Activated naive CD4-positive, alpha-beta T cell treated with anti-CD3 and anti-CD28 coated beads, Interleukin-2, amount 50 U/mL, for 24 hours (primary cell): ENCODE results near the gene KRT1.

Experiments
- H3K27ac Mint-ChIP-seq: one replicate; pipeline ENCODE4 v1.8.0; 2021; ENCODE audit warnings: mild to moderate bottlenecking, mixed read lengths
- H3K27me3 Mint-ChIP-seq: one replicate; pipeline ENCODE4 v1.8.0; 2021; ENCODE audit warnings: mixed read lengths
- H3K36me3 Mint-ChIP-seq: one replicate; pipeline ENCODE4 v1.8.0; 2021; ENCODE audit warnings: mixed read lengths
- H3K4me1 Mint-ChIP-seq: one replicate; pipeline ENCODE4 v1.8.0; 2021; ENCODE audit warnings: mixed read lengths
- H3K4me3 Mint-ChIP-seq: one replicate; pipeline ENCODE4 v1.8.0; 2021; ENCODE audit warnings: mild to moderate bottlenecking, mixed read lengths
- H3K9me3 Mint-ChIP-seq: one replicate; pipeline ENCODE4 v1.8.0; 2021; ENCODE audit warnings: mixed read lengths

The KRT1 gene

DNA sequence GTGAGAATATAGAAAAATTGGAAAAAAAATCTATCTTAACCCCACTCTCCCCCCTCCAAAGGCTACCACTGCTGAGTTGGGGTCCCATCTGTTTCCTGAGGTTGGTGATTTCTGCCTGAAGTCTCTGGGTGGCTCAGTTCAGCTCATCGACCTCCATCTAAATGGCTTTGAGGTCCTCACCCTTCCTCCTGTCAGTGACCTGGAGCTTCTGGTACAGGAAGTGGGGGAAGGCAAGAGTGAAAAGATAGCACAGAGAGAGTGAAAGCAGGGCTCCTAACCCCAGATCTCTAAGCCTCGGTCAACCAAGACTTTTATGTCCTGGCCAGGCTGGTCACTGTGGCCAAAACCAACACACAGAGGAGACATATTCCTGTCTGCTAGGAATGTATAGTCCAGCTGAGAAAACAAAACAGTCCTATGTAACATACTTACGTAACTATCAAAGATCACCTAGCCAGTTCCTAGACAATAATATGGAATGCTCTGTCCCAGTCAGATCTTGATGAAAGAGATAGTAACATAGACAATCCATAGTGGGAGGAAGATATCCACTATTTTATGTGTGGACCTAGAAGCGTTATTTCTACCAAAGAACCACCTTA, 49.5 kb downstream of the KRT1 start:
- no peaks in the 10 kb centered on the region for H3K9me3 Mint-ChIP-seq
- peak overlapping the region; percentile 93 for H3K27ac Mint-ChIP-seq

DNA sequence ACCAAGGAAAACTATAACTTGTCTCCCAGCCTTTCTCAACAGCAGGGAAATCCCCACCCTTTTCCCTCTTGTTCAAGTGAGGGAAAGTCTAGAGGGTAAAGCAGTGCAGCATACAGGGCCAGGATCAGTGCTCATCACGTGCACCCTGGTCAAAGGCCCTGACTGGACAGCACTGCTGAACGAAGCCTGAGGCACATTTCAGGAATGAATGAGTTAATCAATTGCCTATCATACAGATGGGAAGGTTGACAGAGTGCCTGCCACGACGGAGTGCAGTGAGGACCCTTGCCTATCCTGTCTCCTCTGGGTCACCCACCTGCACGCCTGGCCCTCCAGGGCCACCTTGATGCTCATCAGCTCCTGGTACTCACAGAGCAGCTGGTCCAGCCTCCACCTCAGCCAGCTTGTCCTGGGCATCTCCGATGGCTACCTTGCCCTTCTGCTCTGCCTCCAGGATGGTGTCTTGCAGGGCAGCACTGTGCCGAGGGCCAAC, 50.2 kb downstream of the KRT1 start:
- Mint-ChIP-seq H3K4me3 (peak overlapping the region; percentile 76), H3K36me3 (no peaks in the 10 kb centered on the region), H3K4me1 (peaks cover 96% of the 10 kb centered on the region)

More for the DNA sequence above, 49.5 kb downstream of the KRT1 start:
- Mint-ChIP-seq H3K36me3 (no peaks in the 10 kb centered on the region), H3K27me3 (no peaks in the 10 kb centered on the region), H3K4me1 (peaks cover 90% of the 10 kb centered on the region), H3K4me3 (peak overlapping the region; percentile 76)

DNA sequence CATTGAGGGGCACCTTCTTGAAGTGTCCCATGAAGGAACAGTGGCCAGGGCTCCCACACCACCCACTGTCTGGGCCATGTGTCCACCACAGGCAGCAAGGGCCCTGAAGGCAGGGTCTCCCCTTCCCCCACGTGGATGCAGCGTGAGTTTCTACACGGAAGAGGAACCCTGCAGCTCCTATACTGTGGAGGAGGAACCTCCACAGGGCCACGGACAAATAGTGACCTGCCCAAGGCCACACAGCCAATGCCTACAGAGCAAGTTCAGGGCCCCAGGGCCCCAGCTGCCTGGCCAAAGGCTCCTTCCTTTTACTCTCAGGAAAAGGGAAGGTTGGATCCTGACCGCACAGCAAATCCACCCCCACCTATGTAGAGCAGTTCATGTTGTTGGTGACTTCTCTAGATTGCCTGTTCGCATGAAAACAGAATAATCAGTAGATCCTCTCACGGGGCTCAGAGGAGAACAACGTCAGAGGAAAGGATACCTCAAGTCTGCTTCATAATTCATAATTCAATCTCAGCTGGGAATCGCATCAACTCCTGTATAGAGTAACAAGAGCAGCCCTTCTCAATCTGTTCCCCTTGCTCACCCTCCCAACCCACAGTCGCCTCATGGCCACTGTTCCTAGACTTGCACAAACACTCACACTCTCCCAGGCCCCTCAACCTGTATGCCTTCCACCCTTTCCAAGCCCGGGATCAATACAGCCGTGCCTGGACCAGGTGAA, 50.8 kb downstream of the KRT1 start:
- Mint-ChIP-seq H3K4me3 (peak overlapping the region; percentile 76), H3K27me3 (no peaks in the 10 kb centered on the region)

More for the DNA sequence above, 50.2 kb downstream of the KRT1 start:
- no peaks in the 10 kb centered on the region for H3K27me3 Mint-ChIP-seq
- H3K27ac Mint-ChIP-seq: peak overlapping the region; percentile 86
- no peaks in the 10 kb centered on the region for H3K9me3 Mint-ChIP-seq

DNA sequence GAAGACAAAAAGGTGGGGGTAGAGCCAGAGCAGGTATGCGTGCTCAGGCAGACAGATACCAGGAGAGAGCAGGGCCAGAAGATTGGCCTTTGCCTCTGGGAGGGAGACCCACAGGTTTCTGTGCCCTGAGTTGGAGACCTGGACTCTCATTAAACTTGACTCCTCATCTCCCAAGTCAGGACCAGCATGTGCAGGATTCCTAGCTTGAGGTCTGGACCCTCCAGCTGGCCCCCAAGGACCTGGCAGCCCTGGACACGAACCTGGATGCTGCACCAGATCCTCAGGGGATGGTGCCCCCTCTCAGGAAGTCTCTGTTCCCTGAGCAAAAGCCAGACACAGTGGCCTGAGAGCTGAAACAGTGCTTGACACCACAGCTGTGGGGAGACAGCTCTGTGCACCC, 51.4 kb downstream of the KRT1 start:
- Mint-ChIP-seq H3K27me3 (no peaks in the 10 kb centered on the region), H3K9me3 (no peaks in the 10 kb centered on the region), H3K4me3 (peak overlapping the region; percentile 77), H3K36me3 (no peaks in the 10 kb centered on the region), H3K27ac (peak overlapping the region; percentile 86), H3K4me1 (peaks cover 96% of the 10 kb centered on the region)

More for the DNA sequence above, 50.8 kb downstream of the KRT1 start:
- Mint-ChIP-seq H3K36me3 (no peaks in the 10 kb centered on the region), H3K27ac (peak overlapping the region; percentile 86), H3K4me1 (peaks cover 96% of the 10 kb centered on the region), H3K9me3 (no peaks in the 10 kb centered on the region)

DNA sequence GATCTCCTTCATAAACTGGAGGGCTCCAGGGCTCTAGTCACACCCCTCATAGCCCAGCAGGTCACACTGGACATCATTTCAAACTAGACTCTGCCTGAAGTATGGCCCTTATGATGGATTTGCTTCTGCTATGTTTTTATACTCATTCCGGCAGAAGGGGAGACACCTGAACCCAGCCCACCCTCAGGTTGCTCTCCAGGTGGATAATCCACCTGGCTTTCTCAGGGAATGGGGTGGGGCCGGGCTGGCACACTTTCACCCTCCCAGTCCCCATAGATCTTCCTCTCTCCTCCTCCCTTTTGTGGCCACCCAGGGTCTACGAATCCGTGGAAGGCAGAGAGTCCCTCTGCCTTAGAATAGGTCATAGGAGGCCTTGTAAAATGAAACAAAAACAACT, 52.1 kb downstream of the KRT1 start:
- Mint-ChIP-seq H3K4me3 (peak overlapping the region; percentile 77), H3K9me3 (no peaks in the 10 kb centered on the region), H3K27me3 (no peaks in the 10 kb centered on the region), H3K36me3 (peaks cover 1% of the 10 kb centered on the region), H3K4me1 (peaks cover 93% of the 10 kb centered on the region), H3K27ac (peak overlapping the region; percentile 52)

DNA sequence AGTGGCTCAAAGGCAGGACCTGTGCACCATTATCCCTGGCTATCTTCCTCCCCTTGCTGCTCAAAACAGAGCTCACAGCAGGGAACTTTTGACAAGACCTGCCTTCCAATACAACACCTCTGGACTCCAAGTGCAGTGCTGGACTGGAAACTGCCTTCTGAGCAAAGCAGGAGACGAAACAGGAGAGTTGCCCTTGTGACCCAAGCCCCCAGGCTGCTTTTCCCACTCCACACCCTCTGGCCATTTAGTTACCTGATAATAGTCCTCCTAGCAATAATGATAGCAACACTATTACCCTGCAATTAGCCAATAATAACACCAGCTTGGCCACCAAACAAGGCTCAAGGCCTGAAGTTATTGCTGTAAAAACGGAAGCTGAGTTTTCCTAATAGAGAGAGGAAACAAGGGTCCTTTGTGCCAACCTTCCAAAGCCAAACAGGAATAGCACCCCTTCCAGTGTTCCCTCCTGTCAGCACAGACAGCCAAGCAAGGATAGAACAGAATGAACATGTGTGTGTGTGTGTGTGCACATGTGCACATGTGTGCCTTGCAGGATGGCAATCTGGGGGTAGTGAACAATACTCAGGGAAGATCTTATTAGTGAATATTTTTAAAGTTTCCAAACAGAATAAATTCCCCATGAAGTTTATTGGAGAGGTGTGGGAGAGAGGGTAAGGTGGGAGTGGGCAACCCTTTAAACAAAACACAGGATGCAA, 52.7 kb downstream of the KRT1 start:
- H3K27ac Mint-ChIP-seq: peak overlapping the region; percentile 53
- peaks cover 1% of the 10 kb centered on the region for H3K36me3 Mint-ChIP-seq
- H3K4me1 Mint-ChIP-seq: peaks cover 93% of the 10 kb centered on the region
- peak overlapping the region; percentile 77 for H3K4me3 Mint-ChIP-seq
- H3K27me3 Mint-ChIP-seq: no peaks in the 10 kb centered on the region
- no peaks in the 10 kb centered on the region for H3K9me3 Mint-ChIP-seq
